SK-N-MC (cell line): Measurements from ENCODE around the gene PIGS.

Source experiments
- EZH2 ChIP-seq: fragments of 200-600 bp; sonication (generic); IDR thresholded peaks from one replicate; pipeline ENCODE4 v1.6.1; 2017; ENCODE audit warnings: antibody characterized with exemption
- POLR2AphosphoS5 ChIP-seq: IDR thresholded peaks from 2 replicates; pipeline ENCODE4 v1.6.1; 2012; ENCODE audit warnings: mild to moderate bottlenecking, low read depth, low read length, borderline replicate concordance

GRCh38 chr17:28530926-28531325, 40.4 kb downstream of the PIGS start:
- TF ChIP-seq POLR2AphosphoS5 (no peak), EZH2 (no peak)
